ENCODE measurements around the gene ZBTB42.

The ZBTB42 gene

DNA sequence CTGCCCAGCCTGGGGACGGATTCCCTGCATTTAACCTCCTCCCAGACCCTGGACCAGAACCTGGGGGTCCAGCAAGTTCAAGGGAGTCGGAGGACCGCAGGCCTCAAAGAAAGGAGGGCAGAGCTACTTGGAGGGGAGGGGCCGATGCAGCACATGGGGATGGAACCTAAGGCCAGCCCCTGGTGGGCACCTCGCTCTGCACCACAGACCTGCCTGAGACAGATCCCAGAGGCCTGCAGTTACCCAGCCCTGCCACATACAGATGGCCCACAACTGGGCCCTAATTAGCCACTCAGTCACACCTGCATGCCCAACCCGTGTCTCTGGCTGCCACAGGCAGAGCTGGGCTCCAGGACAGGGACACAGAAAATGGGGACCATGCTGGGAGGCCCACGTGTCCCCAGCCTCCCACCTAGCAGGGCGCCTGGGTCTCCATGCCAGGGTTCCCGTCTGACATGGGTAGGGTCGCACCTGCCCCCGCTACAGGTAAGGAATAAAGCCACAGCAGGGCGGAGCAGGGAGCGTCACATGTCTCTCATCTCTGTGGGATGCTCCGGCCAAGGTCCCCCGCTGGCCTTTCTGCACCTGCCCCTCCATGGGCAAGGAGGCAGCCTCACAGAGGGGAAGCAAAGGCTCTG, 22.1 kb upstream of the ZBTB42 start:
- in situ Hi-C loops (cut with HindIII; ENCODE audit: low sequenced_read_pairs), result loop anchor here (10.0 kb wide), 1 partner anchor 46 kb away; no protein-coding TSS in a partner anchor
- H3K4me3 ChIP-seq (ENCODE audit: low read depth, low read length), result no peak overlapping the region
- no peak for DNase-seq (ENCODE audit: low read depth)
- TF ChIP-seq, protein P1, sequence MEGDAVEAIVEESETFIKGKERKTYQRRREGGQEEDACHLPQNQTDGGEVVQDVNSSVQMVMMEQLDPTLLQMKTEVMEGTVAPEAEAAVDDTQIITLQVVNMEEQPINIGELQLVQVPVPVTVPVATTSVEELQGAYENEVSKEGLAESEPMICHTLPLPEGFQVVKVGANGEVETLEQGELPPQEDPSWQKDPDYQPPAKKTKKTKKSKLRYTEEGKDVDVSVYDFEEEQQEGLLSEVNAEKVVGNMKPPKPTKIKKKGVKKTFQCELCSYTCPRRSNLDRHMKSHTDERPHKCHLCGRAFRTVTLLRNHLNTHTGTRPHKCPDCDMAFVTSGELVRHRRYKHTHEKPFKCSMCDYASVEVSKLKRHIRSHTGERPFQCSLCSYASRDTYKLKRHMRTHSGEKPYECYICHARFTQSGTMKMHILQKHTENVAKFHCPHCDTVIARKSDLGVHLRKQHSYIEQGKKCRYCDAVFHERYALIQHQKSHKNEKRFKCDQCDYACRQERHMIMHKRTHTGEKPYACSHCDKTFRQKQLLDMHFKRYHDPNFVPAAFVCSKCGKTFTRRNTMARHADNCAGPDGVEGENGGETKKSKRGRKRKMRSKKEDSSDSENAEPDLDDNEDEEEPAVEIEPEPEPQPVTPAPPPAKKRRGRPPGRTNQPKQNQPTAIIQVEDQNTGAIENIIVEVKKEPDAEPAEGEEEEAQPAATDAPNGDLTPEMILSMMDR (IDR thresholded peaks at IDR 0.05; ENCODE audit: low read depth, low read length, missing control alignments), result no peak

DNA sequence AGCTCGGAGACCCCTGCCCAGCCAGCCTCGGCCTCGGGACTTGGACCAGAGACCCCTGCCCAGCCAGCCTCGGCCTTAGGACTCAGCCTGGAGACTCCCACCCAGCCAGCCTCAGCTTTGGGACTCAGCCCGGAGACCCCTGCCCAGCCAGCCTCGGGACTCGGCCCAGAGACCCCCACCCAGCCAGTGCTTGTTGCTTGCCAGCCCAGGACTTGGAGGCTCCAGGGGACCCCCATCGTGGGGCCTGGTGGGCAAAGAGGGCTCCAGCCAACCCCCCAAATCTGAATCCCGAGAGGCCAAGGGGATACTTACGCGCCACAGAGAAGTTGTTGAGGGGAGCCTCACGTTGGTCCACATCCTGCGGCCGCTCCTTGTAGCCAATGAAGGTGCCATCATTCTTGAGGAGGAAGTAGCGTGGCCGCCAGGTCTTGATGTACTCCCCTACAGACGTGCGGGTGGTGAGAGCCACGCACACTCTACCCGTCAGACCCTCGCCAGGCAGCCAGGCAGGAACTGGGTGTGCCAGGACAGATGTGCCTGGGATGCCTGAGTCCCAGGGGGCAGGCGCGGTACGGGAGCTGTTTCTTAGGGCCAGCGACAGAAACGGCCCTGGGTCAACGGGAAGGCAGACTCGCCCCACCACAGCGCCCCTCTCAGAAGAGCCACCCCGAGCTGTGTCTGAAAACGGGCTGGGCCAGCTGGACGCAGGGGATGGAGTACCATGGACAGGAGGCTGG, 21.0 kb upstream of the ZBTB42 start:
- in situ Hi-C loops (cut with HindIII; ENCODE audit: low sequenced_read_pairs), result loop anchor here (10.0 kb wide), 1 partner anchor 45 kb away; no protein-coding TSS in a partner anchor
- DNase-seq (ENCODE audit: low read depth), result no peak
- no peak overlapping the region for H3K4me3 ChIP-seq (ENCODE audit: low read depth, low read length)
- TF ChIP-seq, protein P1 (IDR thresholded peaks at IDR 0.05; ENCODE audit: low read depth, low read length, missing control alignments), result no peak

- H3K4me3 ChIP-seq (ENCODE audit: low read depth, low read length), result no peak overlapping the region
- TF ChIP-seq, protein P1 (IDR thresholded peaks at IDR 0.05; ENCODE audit: low read depth, low read length, missing control alignments), result no peak
- in situ Hi-C loops (cut with HindIII; ENCODE audit: low sequenced_read_pairs), result no loop called here
- no peak for DNase-seq (ENCODE audit: low read depth)
Observed at GRCh38 chr14:104780513-104781030, 20.3 kb upstream of the ZBTB42 start.

- no peak overlapping the region for H3K4me3 ChIP-seq (ENCODE audit: low read depth, low read length)
- TF ChIP-seq, protein P1 (IDR thresholded peaks at IDR 0.05; ENCODE audit: low read depth, low read length, missing control alignments), result no peak
- DNase-seq (ENCODE audit: low read depth), result no peak
- in situ Hi-C loops (cut with HindIII; ENCODE audit: low sequenced_read_pairs), result no loop called here
Observed at GRCh38 chr14:104781271-104782077, 19.4 kb upstream of the ZBTB42 start.

DNA sequence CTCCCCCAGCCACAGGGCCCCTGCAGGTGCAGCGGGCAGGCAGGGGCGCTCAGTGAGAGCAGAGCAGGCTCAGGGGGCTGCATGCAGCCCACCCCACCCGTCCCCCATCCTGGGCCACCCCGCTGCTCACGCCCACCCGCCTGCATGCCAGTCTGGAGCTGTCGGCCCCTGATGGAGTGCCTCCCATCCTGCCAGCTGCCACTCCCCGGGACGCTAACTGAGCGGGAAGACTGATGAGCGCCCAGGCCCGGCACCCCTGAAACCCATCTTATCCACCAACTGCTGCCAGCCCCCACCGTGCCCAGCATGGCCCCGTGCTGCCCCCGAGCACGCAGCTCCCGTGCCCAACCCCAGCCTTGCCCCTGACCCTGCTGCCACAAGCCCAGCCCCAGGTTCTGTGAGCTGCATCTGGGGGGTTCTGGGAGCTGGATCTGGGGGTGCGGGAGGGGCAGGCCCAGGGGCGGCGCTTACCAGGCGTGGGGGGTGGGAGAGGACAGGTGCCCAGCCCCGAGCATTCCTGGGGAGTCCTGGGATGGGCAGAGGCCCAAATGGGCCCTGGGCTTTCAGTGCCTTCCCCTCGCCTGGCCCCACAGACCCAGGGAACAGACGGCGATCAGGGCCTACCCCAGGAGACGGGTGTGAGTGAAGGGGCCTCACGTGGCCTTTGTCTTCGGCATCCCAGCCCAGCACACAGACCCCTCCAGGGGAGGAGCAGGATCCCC, 18.7 kb upstream of the ZBTB42 start:
- no peak overlapping the region for H3K4me3 ChIP-seq (ENCODE audit: low read depth, low read length)
- no peak for DNase-seq (ENCODE audit: low read depth)
- TF ChIP-seq, protein P1 (IDR thresholded peaks at IDR 0.05; ENCODE audit: low read depth, low read length, missing control alignments), result no peak
- in situ Hi-C loops (cut with HindIII; ENCODE audit: low sequenced_read_pairs), result no loop called here

DNA sequence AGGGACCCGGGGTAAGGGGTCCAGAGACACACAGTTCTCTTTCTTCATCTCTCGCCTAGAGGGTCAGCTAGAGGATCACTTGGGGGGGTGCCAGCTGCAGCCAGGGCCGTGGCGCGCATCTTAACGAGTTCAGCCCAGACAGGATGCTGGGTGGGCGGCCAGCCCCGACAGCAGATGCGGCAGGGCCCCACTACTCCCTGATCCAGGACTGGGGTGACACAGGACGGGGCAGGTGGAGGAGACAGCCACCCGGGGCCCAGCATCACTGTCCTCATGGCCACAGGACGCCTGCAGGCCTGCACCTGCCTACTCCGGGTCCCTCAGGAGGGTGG, 18.1 kb upstream of the ZBTB42 start:
- in situ Hi-C loops (cut with HindIII; ENCODE audit: low sequenced_read_pairs), result no loop called here
- no peak for DNase-seq (ENCODE audit: low read depth)
- TF ChIP-seq, protein P1 (IDR thresholded peaks at IDR 0.05; ENCODE audit: low read depth, low read length, missing control alignments), result no peak
- H3K4me3 ChIP-seq (ENCODE audit: low read depth, low read length), result no peak overlapping the region

Data from astrocyte of the cerebellum (primary cell).